Thyroid gland (tissue), 4 donors: ENCODE data around the gene PTCHD1.

Experiments
- CTCF ChIP-seq, 6 experiments: fragments of 200-600 bp in 3 of 6; fragments of 450-650 bp in 3 of 6; sonication (generic) in 3 of 6; IDR thresholded peaks; one replicate each; pipeline ENCODE4 v1.5.1; 2016 to 2019; ENCODE audit warnings: antibody characterized with exemption in 6 of 6, mild to moderate bottlenecking in 2 of 6, inconsistent platforms in 1 of 6, moderate library complexity in 1 of 6
- POLR2A ChIP-seq, 2 donors: fragments of 450-650 bp; IDR thresholded peaks; one replicate each; pipeline ENCODE4 v1.6.1; 2017; ENCODE audit warnings: antibody characterized with exemption in 2 of 2, mild to moderate bottlenecking in 2 of 2, moderate library complexity in 1 of 2

- TF ChIP-seq CTCF (IDR thresholded peaks at IDR 0.05) (no peak), POLR2A (IDR thresholded peaks at IDR 0.05) (no peak)
These were observed 30.9 kb downstream of the PTCHD1 start for GRCh38 chrX:23365541-23365940.
